ENCODE data around the gene PBX4.

Gene PBX4

DNA sequence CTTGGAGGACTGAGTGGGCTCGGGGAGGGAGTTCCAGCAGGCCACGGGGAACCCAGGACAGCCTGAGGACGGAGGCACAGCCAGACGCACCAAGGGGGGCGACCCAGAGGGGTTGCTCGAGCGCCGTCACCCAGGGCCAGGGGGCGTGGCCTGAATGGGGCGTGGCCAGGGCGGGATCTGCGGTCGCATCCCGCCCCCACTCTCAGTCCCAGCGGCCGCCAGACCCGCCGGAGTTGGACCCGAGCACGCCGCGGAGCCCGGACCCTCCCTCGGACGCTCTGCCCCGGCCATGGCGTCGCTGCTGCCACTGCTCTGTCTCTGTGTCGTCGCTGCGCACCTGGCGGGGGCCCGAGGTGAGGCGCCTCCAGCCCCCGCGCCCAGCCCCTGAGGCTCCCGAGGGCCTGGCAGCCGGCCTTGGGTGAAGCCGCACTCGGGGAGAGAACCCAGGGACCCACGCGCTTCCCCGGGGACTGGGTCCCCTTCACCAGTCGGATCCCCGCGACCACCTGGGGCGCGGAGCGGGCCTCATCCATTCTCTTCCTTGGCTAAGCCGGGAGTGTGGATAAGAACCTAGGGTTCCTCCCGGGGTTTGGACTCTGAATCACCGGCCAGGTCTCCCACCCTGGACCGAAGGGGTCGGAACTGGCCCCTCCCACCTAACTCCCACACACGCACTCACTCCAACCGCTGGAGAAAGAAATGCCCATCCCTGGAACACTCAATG, 80.3 kb downstream of the PBX4 start, which contains the start of gene CILP2 (continued):
- TF ChIP-seq, protein P1, sequence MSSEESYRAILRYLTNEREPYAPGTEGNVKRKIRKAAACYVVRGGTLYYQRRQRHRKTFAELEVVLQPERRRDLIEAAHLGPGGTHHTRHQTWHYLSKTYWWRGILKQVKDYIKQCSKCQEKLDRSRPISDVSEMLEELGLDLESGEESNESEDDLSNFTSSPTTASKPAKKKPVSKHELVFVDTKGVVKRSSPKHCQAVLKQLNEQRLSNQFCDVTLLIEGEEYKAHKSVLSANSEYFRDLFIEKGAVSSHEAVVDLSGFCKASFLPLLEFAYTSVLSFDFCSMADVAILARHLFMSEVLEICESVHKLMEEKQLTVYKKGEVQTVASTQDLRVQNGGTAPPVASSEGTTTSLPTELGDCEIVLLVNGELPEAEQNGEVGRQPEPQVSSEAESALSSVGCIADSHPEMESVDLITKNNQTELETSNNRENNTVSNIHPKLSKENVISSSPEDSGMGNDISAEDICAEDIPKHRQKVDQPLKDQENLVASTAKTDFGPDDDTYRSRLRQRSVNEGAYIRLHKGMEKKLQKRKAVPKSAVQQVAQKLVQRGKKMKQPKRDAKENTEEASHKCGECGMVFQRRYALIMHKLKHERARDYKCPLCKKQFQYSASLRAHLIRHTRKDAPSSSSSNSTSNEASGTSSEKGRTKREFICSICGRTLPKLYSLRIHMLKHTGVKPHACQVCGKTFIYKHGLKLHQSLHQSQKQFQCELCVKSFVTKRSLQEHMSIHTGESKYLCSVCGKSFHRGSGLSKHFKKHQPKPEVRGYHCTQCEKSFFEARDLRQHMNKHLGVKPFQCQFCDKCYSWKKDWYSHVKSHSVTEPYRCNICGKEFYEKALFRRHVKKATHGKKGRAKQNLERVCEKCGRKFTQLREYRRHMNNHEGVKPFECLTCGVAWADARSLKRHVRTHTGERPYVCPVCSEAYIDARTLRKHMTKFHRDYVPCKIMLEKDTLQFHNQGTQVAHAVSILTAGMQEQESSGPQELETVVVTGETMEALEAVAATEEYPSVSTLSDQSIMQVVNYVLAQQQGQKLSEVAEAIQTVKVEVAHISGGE (tag by site-specific recombination; conservative IDR thresholded peaks at IDR 0.05; ENCODE audit: low read depth): no peak
- TF ChIP-seq, protein P2, sequence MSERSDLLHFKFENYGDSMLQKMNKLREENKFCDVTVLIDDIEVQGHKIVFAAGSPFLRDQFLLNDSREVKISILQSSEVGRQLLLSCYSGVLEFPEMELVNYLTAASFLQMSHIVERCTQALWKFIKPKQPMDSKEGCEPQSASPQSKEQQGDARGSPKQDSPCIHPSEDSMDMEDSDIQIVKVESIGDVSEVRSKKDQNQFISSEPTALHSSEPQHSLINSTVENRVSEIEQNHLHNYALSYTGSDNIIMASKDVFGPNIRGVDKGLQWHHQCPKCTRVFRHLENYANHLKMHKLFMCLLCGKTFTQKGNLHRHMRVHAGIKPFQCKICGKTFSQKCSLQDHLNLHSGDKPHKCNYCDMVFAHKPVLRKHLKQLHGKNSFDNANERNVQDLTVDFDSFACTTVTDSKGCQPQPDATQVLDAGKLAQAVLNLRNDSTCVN (tag by site-specific recombination; optimal IDR thresholded peaks at IDR 0.05): peak; percentile 42
- TF ChIP-seq GFI1B (tag by site-specific recombination; IDR thresholded peaks at IDR 0.05): no peak
- no peak for TF ChIP-seq ZNF660 (tag by site-specific recombination; IDR thresholded peaks at IDR 0.05)
- no peak for TF ChIP-seq GLI2 (tag by site-specific recombination; IDR thresholded peaks at IDR 0.05; ENCODE audit: borderline replicate concordance, low read depth)
- no peak for TF ChIP-seq ZNF530 (tag by site-specific recombination; IDR thresholded peaks at IDR 0.05; ENCODE audit: low read depth)
- TF ChIP-seq ZNF366 (tag by site-specific recombination; conservative IDR thresholded peaks at IDR 0.05): no peak
- TF ChIP-seq ZNF248 (tag by site-specific recombination; IDR thresholded peaks at IDR 0.05): no peak
- TF ChIP-seq RBAK (tag by site-specific recombination; IDR thresholded peaks at IDR 0.05): no peak
- TF ChIP-seq, protein P3, sequence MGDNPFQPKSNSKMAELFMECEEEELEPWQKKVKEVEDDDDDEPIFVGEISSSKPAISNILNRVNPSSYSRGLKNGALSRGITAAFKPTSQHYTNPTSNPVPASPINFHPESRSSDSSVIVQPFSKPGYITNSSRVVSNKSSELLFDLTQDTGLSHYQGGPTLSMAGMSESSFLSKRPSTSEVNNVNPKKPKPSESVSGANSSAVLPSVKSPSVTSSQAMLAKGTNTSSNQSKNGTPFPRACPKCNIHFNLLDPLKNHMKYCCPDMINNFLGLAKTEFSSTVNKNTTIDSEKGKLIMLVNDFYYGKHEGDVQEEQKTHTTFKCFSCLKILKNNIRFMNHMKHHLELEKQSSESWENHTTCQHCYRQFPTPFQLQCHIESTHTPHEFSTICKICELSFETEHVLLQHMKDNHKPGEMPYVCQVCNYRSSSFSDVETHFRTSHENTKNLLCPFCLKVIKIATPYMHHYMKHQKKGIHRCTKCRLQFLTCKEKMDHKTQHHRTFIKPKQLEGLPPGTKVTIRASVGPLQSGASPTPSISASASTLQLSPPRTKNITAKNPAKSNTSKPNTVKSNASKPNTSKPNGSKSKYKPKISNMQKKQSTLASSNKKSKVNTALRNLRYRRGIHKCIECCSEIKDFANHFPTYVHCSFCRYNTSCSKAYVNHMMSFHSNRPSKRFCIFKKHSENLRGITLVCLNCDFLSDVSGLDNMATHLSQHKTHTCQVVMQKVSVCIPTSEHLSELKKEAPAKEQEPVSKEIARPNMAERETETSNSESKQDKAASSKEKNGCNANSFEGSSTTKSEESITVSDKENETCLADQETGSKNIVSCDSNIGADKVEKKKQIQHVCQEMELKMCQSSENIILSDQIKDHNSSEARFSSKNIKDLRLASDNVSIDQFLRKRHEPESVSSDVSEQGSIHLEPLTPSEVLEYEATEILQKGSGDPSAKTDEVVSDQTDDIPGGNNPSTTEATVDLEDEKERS (tag by site-specific recombination; IDR thresholded peaks at IDR 0.05): no peak
- no peak for TF ChIP-seq ZNF37A (tag by site-specific recombination; IDR thresholded peaks at IDR 0.05)
- TF ChIP-seq ZSCAN30 (tag by site-specific recombination; IDR thresholded peaks at IDR 0.05): no peak
- TF ChIP-seq ZNF302 (tag by site-specific recombination; IDR thresholded peaks at IDR 0.05; ENCODE audit: low read depth): no peak
- TF ChIP-seq, protein P4, sequence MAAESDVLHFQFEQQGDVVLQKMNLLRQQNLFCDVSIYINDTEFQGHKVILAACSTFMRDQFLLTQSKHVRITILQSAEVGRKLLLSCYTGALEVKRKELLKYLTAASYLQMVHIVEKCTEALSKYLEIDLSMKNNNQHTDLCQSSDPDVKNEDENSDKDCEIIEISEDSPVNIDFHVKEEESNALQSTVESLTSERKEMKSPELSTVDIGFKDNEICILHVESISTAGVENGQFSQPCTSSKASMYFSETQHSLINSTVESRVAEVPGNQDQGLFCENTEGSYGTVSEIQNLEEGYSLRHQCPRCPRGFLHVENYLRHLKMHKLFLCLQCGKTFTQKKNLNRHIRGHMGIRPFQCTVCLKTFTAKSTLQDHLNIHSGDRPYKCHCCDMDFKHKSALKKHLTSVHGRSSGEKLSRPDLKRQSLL (tag by site-specific recombination; IDR thresholded peaks at IDR 0.05): no peak
- no peak for TF ChIP-seq HOXA7 (CRISPR knock-in tag; IDR thresholded peaks at IDR 0.05; ENCODE audit: borderline replicate concordance)
- TF ChIP-seq ZNF174 (tag by site-specific recombination; IDR thresholded peaks at IDR 0.05): no peak
- TF ChIP-seq ZNF394 (tag by site-specific recombination; IDR thresholded peaks at IDR 0.05; ENCODE audit: borderline replicate concordance): no peak
- peak; percentile 46 for TF ChIP-seq SP2 (tag by site-specific recombination; IDR thresholded peaks at IDR 0.05)
- peak; percentile 63 for TF ChIP-seq ZXDB (tag by site-specific recombination; IDR thresholded peaks at IDR 0.05)
- no peak for TF ChIP-seq ZSCAN16 (tag by site-specific recombination; IDR thresholded peaks at IDR 0.05)
- peak; percentile 70 for TF ChIP-seq SP3 (tag by site-specific recombination; IDR thresholded peaks at IDR 0.05)
- no peak for TF ChIP-seq WT1 (tag by site-specific recombination; IDR thresholded peaks at IDR 0.05)
- TF ChIP-seq, protein P5, sequence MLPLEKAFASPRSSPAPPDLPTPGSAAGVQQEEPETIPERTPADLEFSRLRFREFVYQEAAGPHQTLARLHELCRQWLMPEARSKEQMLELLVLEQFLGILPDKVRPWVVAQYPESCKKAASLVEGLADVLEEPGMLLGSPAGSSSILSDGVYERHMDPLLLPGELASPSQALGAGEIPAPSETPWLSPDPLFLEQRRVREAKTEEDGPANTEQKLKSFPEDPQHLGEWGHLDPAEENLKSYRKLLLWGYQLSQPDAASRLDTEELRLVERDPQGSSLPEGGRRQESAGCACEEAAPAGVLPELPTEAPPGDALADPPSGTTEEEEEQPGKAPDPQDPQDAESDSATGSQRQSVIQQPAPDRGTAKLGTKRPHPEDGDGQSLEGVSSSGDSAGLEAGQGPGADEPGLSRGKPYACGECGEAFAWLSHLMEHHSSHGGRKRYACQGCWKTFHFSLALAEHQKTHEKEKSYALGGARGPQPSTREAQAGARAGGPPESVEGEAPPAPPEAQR (tag by site-specific recombination; IDR thresholded peaks at IDR 0.05): no peak
- TF ChIP-seq, protein P6, sequence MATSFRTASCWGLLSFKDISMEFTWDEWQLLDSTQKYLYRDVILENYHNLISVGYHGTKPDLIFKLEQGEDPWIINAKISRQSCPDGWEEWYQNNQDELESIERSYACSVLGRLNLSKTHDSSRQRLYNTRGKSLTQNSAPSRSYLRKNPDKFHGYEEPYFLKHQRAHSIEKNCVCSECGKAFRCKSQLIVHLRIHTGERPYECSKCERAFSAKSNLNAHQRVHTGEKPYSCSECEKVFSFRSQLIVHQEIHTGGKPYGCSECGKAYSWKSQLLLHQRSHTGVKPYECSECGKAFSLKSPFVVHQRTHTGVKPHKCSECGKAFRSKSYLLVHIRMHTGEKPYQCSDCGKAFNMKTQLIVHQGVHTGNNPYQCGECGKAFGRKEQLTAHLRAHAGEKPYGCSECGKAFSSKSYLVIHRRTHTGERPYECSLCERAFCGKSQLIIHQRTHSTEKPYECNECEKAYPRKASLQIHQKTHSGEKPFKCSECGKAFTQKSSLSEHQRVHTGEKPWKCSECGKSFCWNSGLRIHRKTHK (tag by site-specific recombination; IDR thresholded peaks at IDR 0.05): no peak
- TF ChIP-seq GLIS1 (tag by site-specific recombination; IDR thresholded peaks at IDR 0.05): peak; percentile 79
- TF ChIP-seq ZNF768 (tag by site-specific recombination; IDR thresholded peaks at IDR 0.05): no peak
